HepG2 (cell line): Measurements from ENCODE around the gene ANKRD52. TPM values are rescaled to one million over a fixed set of nuclear protein-coding genes. Genes with fewer than 3 reads are reported as not detected.
A peak's percentile ranks its signal among the peaks of the same experiment; 100 is the strongest.

Experiments used
- BRD4 ChIP-seq: sonication (generic); formaldehyde crosslinking; IDR thresholded peaks from 2 replicates; pipeline ENCODE4 v1.4.0; 2020; ENCODE audit warnings: missing genetic modification reagents
- EHMT2 ChIP-seq: fragments of 200-600 bp; sonication (generic); IDR thresholded peaks from 2 replicates; pipeline ENCODE4 v1.7.0; 2017; ENCODE audit warnings: antibody characterized with exemption, low read depth, low read length, borderline replicate concordance
- HNRNPL ChIP-seq: fragments of 200-400 bp; formaldehyde crosslinking; IDR thresholded peaks from 2 replicates; pipeline ENCODE4 v1.6.1; 2017; ENCODE audit warnings: mild to moderate bottlenecking, low read depth, low read length
- IRF9 ChIP-seq: sonication (generic); formaldehyde crosslinking; IDR thresholded peaks from 2 replicates; pipeline ENCODE4 v1.8.0; 2022; ENCODE audit warnings: missing genetic modification reagents, mild to moderate bottlenecking, borderline replicate concordance
- MXI1 ChIP-seq: IDR thresholded peaks from 3 replicates; pipeline ENCODE4 v1.6.1; 2012; ENCODE audit warnings: low read depth, low read length, inconsistent platforms, borderline replicate concordance
- PHF5A ChIP-seq: IDR thresholded peaks from one replicate; pipeline ENCODE4 v1.6.1; 2018; ENCODE audit warnings: low read depth, missing genetic modification reagents; ENCODE audit not compliant: unreplicated experiment
- RCOR2 ChIP-seq: IDR thresholded peaks from 2 replicates; pipeline ENCODE4 v1.6.1; 2016; ENCODE audit warnings: missing biosample characterization, missing genetic modification reagents
- RELA ChIP-seq: sonication (generic); formaldehyde crosslinking; IDR thresholded peaks from 2 replicates; pipeline ENCODE4 v1.4.0; 2020; ENCODE audit warnings: missing genetic modification reagents
- RFX1 ChIP-seq: fragments of 450-650 bp; IDR thresholded peaks from 2 replicates; pipeline ENCODE4 v1.6.1; 2017
- SRSF1 ChIP-seq: fragments of 200-400 bp; formaldehyde crosslinking; optimal IDR thresholded peaks from 2 replicates; pipeline ENCODE3; 2017; ENCODE audit warnings: mild to moderate bottlenecking, low read depth, low read length, moderate library complexity
- THRA ChIP-seq: sonication (generic); formaldehyde crosslinking; IDR thresholded peaks from 2 replicates; pipeline ENCODE4 v1.4.0; 2020; ENCODE audit warnings: missing genetic modification reagents, borderline replicate concordance
- ZBTB1 ChIP-seq: sonication (generic); formaldehyde crosslinking; IDR thresholded peaks from 2 replicates; pipeline ENCODE4 v1.4.0; 2020; ENCODE audit warnings: missing genetic modification reagents, borderline replicate concordance
- ZNF235 ChIP-seq: sonication (generic); formaldehyde crosslinking; IDR thresholded peaks from 2 replicates; pipeline ENCODE4 v1.8.1; 2023; ENCODE audit warnings: mild to moderate bottlenecking, missing genetic modification reagents, borderline replicate concordance
- ZNF253 ChIP-seq: sonication (generic); formaldehyde crosslinking; IDR thresholded peaks from 2 replicates; pipeline ENCODE4 v1.8.0; 2022; ENCODE audit warnings: mild to moderate bottlenecking, missing genetic modification reagents, borderline replicate concordance
- ZNF317 ChIP-seq: sonication (generic); formaldehyde crosslinking; IDR thresholded peaks from 2 replicates; pipeline ENCODE4 v1.5.0; 2020; ENCODE audit warnings: mild to moderate bottlenecking, missing genetic modification reagents
- ZNF431 ChIP-seq: sonication (generic); formaldehyde crosslinking; IDR thresholded peaks from 2 replicates; pipeline ENCODE4 v1.9.0; 2022; ENCODE audit warnings: missing genetic modification reagents, low read depth, mild to moderate bottlenecking, borderline replicate concordance
- polyA plus RNA-seq, 8 experiments: library from polyadenylated mRNA; depleted of rRNA in 3 of 8; stranded (reverse) in 7 of 8; unstranded in 1 of 8; fragments of >200 nt; fragmentation: Illumina TruSeq in 4 of 8; extraction: Trizol in 4 of 8; gene quantifications; 2 replicates each; pipeline versions ENCODE4 v1.2.1 to v1.2.3, GENCODE V29; 2011 to 2016; ENCODE audit warnings: low read depth in 4 of 8, missing spikeins in 1 of 8, mixed read lengths in 1 of 8; ENCODE audit not compliant: insufficient read depth in 1 of 8
- total RNA-seq, 5 experiments: library from RNA; depleted of rRNA; stranded (reverse); fragments of >200 nt; fragmentation: Illumina TruSeq; extraction: Trizol; gene quantifications; 2 replicates each; pipeline ENCODE4 v1.2.3, GENCODE V29; 2016; ENCODE audit warnings: low read depth in 1 of 5
- TF ChIP-seq, protein P1 (sequence below): sonication (generic); formaldehyde crosslinking; IDR thresholded peaks from 2 replicates; pipeline ENCODE4 v1.4.0; 2020; ENCODE audit warnings: missing genetic modification reagents, borderline replicate concordance
- TF ChIP-seq, protein P2 (sequence below): fragments of 450-650 bp; IDR thresholded peaks from 2 replicates; pipeline ENCODE4 v1.6.1; 2016

ANKRD52 gene
- total and polyA plus RNA-seq, 2 of the 13 experiments (the other 11 are each of a cell fraction or from before 2014, with no cell fraction given): 7.8 to 9.2 TPM

DNA sequence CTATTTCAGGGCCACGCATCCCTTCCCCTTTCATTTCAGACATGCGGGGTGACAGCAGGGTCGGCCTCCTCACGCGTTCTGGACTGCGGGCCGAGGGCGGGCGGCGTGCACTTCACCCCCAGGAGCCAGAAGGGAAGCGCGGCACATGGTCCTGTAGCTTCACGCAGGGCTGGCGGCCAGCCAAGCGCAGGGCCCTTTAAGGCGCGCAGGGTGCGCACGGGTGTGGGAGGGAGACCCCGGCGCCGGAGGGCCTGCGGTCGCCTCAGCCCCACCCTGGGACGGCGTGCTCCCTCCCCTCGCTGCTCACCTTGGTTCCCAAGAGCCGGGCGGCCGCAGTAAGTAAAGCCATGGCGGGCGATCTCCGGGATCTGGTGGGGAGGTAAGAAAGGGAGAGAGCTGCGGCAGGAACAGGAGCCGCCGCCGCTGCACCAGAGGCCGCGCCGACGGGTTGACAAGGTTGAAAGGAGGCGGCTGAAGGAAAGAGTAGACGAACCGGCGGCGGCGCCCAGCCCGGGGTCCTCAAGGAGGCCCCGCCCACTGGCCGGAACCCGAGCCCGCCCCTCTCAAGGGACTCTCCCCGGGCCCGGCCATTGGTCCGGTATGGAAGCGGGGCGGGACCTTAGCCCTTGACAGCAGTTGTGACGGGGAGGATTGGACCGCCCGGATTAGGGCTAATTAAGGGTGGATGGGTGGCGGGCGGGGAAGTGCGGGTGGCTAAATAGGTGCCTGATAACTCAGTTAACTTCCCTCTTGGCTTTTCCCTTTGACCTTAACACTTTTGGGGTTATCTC lies 41.9 kb upstream of the ANKRD52 start, which contains the start of gene CS (continued):
- no peak for TF ChIP-seq ZNF431 (CRISPR knock-in tag)
- TF ChIP-seq, protein P1, sequence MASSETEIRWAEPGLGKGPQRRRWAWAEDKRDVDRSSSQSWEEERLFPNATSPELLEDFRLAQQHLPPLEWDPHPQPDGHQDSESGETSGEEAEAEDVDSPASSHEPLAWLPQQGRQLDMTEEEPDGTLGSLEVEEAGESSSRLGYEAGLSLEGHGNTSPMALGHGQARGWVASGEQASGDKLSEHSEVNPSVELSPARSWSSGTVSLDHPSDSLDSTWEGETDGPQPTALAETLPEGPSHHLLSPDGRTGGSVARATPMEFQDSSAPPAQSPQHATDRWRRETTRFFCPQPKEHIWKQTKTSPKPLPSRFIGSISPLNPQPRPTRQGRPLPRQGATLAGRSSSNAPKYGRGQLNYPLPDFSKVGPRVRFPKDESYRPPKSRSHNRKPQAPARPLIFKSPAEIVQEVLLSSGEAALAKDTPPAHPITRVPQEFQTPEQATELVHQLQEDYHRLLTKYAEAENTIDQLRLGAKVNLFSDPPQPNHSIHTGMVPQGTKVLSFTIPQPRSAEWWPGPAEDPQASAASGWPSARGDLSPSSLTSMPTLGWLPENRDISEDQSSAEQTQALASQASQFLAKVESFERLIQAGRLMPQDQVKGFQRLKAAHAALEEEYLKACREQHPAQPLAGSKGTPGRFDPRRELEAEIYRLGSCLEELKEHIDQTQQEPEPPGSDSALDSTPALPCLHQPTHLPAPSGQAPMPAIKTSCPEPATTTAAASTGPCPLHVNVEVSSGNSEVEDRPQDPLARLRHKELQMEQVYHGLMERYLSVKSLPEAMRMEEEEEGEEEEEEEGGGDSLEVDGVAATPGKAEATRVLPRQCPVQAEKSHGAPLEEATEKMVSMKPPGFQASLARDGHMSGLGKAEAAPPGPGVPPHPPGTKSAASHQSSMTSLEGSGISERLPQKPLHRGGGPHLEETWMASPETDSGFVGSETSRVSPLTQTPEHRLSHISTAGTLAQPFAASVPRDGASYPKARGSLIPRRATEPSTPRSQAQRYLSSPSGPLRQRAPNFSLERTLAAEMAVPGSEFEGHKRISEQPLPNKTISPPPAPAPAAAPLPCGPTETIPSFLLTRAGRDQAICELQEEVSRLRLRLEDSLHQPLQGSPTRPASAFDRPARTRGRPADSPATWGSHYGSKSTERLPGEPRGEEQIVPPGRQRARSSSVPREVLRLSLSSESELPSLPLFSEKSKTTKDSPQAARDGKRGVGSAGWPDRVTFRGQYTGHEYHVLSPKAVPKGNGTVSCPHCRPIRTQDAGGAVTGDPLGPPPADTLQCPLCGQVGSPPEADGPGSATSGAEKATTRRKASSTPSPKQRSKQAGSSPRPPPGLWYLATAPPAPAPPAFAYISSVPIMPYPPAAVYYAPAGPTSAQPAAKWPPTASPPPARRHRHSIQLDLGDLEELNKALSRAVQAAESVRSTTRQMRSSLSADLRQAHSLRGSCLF (CRISPR knock-in tag): no peak
- peak; percentile 64; the same call in 1 of the 2 replicates for TF ChIP-seq ZNF253 (CRISPR knock-in tag)
- TF ChIP-seq RFX1: no peak
- TF ChIP-seq ZBTB1: no peak
- TF ChIP-seq ZNF317: no peak
- no peak for TF ChIP-seq SRSF1
- TF ChIP-seq HNRNPL: no peak
- TF ChIP-seq IRF9: peak; percentile 77; the same call in 1 of the 2 replicates
- peak; percentile 67; the same call in 1 of the 3 replicates for TF ChIP-seq MXI1
- no peak for TF ChIP-seq RCOR2
- peak; percentile 44; the same call in 1 of the 2 replicates for TF ChIP-seq THRA
- TF ChIP-seq BRD4: no peak
- TF ChIP-seq, protein P2, sequence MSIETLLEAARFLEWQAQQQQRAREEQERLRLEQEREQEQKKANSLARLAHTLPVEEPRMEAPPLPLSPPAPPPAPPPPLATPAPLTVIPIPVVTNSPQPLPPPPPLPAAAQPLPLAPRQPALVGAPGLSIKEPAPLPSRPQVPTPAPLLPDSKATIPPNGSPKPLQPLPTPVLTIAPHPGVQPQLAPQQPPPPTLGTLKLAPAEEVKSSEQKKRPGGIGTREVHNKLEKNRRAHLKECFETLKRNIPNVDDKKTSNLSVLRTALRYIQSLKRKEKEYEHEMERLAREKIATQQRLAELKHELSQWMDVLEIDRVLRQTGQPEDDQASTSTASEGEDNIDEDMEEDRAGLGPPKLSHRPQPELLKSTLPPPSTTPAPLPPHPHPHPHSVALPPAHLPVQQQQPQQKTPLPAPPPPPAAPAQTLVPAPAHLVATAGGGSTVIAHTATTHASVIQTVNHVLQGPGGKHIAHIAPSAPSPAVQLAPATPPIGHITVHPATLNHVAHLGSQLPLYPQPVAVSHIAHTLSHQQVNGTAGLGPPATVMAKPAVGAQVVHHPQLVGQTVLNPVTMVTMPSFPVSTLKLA: peak; percentile 42
- TF ChIP-seq EHMT2: no peak
- TF ChIP-seq PHF5A (CRISPR knock-in tag): no peak
- peak; percentile 59; the same call in 1 of the 2 replicates for TF ChIP-seq ZNF235 (CRISPR knock-in tag)
- 0 out of 2 replicates have a peak, but pooled peaks have one; percentile 82 for TF ChIP-seq RELA (CRISPR knock-in tag)
